HG03175 (cell line): ENCODE results near the gene DAPK2.
A peak's percentile ranks its signal among the peaks of the same experiment; 100 is the strongest.
"Not testable (repeated sequence)": the region's sequence is repeated elsewhere in the genome, so short reads cannot be mapped to it uniquely, and the experiment has no call there.

Source experiments
- ATAC-seq: cut with Tn5 transposase; IDR thresholded peaks from one replicate; pipeline ENCODE4 v1.9.1; 2021; ENCODE audit warnings: mild to moderate bottlenecking, moderate library complexity; ENCODE audit not compliant: unreplicated experiment

The DAPK2 gene

GRCh38 chr15:63978511-63979261, 67.6 kb downstream of the DAPK2 start:
- no peak for ATAC-seq

GRCh38 chr15:63977119-63977518, 69.2 kb downstream of the DAPK2 start:
- ATAC-seq, result no peak

DNA sequence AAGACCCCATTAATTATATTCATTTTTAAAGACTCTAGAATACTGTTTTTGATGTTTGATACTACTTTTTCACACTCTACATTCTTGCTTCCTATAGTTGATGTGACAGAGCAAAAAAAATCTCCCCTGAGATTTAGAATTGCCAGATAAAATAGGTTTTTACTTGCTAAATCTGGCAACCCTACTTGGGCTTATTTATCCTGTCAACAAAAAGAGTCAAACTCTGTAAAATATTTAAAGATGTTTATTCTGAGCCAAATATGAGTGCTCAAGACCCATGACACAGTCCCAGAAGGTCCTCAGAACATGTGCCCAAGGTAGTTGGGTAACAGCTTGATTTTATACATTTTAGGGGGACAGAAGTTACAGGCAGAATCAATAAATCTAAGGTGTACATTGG, 72.3 kb downstream of the DAPK2 start:
- no peak for ATAC-seq

DNA sequence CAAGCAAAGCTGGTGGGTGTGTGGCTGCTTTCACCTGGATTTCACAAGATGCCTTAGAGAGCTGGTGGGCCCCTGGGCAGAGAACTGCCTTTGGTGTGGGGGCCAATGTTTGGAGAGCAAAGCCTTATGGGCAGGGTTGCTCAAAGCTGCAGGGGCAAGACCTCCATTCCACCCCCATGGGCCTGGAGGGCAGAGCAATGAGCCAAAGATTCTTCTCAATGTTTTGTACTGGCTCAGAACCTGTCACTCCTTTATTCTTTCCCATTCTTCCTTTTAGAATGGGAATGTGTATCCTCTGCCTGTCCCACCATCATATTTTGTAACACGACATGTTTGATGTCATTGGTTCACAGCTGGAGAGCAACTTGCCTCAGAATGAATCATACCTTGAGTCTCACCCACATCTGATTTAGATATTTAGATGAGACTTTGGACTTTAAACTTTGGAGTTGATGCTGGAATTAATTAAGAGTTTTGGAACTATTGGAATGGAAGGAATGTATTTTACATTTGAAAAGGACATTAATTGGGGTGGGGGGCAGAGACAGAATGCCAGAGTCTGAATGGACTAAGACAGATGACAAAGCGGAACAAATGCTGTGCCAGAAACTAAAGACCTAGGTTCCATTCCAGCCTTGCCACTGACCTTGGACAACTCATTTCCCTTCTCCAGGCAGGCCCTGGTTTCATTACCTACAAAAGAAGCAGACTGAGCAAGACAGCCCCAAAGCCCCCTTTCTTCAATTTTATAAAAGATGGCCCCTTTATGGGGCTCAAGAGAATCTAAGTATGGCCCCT, 72.9 kb downstream of the DAPK2 start:
- ATAC-seq, result no peak

DNA sequence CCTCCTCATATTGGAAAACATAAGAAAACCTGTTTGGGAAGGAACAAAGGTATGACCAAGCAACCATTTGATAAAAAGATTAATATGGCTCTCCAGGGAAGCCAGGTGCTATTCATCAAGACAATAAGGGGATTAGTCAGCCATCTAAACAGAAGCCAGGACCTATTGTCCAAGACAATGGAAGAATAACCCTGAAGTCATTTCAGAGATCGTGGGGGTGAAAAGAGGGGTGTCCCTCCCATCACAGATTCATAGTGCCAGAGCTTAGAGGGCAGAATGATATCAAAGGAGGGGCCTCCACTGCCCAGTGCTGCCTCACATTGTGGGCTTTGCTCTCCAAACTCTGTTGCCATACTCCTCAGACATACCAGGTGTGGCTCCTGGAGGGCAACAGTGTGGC, 73.5 kb downstream of the DAPK2 start:
- ATAC-seq, result no peak

GRCh38 chr15:63971904-63972303, 74.4 kb downstream of the DAPK2 start:
- ATAC-seq, result no peak

DNA sequence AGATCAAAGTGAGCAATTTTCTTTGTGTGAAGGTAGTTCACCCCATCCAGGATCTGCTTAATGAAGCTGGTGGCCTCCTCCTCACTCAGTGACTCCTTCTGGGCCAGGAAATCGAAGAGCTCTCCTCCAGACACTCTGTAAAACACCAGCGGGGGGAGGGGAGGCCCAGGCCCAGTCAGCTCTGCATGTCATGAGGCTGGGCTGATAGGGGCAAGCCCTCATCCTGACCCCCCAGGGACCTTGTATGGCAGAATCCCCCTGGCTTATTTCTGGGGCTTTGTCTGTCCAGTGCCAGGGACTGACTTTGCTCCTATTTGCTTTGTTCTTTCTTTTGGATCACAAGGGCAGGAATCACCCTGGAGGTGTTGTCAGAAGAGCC, 74.9 kb downstream of the DAPK2 start:
- no peak for ATAC-seq

GRCh38 chr15:63970621-63971426, 75.5 kb downstream of the DAPK2 start:
- ATAC-seq, result peak; percentile 97

- no peak for ATAC-seq
Observed at GRCh38 chr15:63969652-63970421, 76.4 kb downstream of the DAPK2 start.

DNA sequence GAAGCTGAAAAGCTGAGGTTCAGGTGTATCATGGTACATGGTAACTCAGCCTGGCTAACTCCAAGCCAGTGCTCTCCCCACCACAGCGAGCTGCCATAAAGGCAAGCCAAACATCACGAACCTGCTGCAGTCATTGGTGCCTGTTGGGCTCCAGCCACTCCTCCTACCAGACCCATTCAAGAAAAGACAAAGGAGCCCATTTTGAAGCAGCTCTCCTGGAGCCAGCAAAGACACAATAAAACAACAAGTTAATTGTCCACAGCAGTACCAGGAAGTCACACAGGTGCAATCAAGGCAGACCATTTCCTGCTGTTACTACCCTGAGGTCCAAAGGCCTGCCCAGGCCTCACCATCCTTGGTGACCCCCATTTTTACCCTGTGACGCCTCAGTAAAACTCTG, 77.6 kb downstream of the DAPK2 start:
- ATAC-seq, result no peak

DNA sequence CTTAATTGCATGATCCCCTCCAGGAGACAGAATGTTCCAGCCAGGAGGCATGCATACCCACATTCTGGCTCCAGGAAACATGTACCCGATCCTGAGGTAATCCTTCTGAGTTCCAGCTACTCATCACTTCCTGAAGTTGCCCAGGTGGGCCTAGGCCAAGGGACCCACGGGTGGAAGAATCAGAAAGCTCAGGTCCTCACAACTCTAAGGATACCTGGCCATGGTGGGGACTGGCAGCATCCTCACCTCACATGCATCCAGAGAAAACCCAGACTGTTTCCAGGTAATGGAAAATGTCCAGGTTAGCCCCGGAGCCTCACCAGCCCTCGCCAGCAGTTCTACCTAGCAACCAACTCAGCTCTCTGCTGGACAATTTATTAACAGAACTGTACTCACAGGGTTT, 78.2 kb downstream of the DAPK2 start:
- no peak for ATAC-seq

GRCh38 chr15:63967616-63968015, 78.7 kb downstream of the DAPK2 start:
- ATAC-seq, result no peak

GRCh38 chr15:63962947-63963721, 83.2 kb downstream of the DAPK2 start:
- not testable (repeated sequence) for ATAC-seq

DNA sequence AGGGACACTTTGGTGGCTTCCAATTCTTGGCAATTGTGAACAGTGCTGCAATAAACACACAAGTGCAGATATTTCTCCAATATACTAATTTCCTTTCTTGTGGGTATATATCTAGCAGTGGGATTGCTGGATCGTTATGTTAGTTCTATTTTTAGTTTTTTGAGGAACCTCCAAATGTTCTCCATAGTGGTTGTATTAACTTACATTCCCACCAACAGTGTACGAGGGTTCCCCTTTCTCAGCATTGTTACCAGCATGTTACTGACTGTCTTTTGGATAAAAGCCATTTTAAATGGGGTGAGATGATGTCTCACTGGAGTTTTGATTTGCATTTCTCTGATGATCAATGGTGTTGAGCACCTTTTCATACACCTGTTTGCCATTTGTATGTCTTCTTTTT, 92.8 kb downstream of the DAPK2 start:
- ATAC-seq, result no peak

DNA sequence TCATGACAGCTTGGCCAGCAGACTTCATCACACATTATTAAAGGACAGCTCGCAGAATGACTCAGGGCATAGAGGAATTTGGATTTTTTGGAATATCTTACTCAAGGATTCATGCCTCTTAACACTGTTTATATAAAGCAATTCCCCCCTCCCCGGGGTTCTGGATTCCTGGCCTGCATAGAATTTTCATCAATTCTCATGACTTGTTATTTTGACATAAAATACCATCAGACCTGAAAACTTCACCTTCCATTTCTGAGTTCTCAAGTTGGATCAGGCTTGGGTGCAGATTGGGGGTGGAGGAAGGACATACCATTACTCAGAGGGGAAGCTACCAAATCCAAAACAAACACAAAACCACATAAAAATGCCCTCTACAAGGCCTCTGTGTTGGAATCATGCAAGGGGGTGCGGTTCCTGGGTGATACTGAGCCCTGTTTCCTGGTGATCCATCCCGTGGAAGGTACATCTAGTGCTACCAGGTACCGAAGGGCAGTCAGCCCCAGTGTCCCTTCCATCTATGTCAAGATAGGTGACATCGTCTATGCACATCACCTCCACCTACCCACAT, 95.3 kb downstream of the DAPK2 start:
- no peak for ATAC-seq

- no peak for ATAC-seq
Observed at GRCh38 chr15:63948971-63949370, 97.3 kb downstream of the DAPK2 start.

DNA sequence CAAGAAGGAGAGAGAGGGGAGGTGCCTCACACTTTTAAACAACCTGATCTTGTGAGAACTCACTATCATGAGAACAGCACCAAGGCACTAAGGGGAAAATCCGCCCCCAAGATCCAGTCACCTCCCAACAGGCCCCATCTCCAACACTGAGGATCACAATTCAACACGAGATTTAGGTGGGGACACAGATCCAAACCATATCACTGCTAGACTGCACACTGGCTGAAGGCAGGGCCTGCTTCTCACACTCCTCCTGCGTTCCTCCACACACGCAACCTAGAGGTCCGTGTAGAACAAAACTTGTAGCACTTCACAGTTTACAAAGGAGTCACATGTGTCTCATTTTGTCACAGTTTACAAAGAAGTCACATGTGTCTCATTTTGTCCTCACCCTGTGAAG, 97.8 kb downstream of the DAPK2 start:
- ATAC-seq, result no peak

DNA sequence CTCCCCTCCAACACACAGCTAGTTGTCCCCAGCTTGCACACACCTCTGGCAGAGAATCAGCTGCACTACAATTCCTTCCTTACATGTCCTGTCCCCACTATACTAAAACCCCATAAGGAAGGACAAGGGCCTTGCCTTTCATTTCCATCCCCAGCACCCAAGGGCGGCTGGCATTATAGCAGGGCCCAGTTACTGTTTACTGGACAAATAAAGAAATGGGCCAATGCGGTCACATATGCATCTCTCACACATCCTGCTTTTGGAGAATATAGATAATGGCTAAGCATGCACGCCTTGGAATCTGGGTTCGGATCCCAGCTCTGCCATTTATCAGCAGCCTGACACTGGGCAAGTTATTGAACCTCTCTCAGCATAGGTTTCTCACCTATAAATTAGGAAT, 99.1 kb downstream of the DAPK2 start:
- ATAC-seq, result no peak

- no peak for ATAC-seq
Observed at GRCh38 chr15:63946524-63947065, 99.7 kb downstream of the DAPK2 start.
